HG02678 (cell line): ENCODE results near the gene RAB28.

ENCODE experiments used
- ATAC-seq: cut with Tn5 transposase; IDR thresholded peaks from one replicate; pipeline ENCODE4 v1.9.1; 2021; ENCODE audit warnings: mild to moderate bottlenecking, moderate library complexity; ENCODE audit not compliant: unreplicated experiment

The RAB28 gene

GRCh38 chr4:13323921-13324320 is 160.2 kb downstream of the RAB28 start:
- no peak for ATAC-seq

GRCh38 chr4:13322681-13323101 is 161.4 kb downstream of the RAB28 start:
- ATAC-seq, result no peak
